GM19025 (cell line): Measurements from ENCODE around the gene NACA2.
"Not testable (repeated sequence)": the region's sequence is repeated elsewhere in the genome, so short reads cannot be mapped to it uniquely, and the experiment has no call there.

Experiments
- ATAC-seq: cut with Tn5 transposase; IDR thresholded peaks from one replicate; pipeline ENCODE4 v1.9.1; 2021; ENCODE audit warnings: mild to moderate bottlenecking, low read depth, moderate library complexity; ENCODE audit not compliant: unreplicated experiment

The NACA2 gene

DNA sequence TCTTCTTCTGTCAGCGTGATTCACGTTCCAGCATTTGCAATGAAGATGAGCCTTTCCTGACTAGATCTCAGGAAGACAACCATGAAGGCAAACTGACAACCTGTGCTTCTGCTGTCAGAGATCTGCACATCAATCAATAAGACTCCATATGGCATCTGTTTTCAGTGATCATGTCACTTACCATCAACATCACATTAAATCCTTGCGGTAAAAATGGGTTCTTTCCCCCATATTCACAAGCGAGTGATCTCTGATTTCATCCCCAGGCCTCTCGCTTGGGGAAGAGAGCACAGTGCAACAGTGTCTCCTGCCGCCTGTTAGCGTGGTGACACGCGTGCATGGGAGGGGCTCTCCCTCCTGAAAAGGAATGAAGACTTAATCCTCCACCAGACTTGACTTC lies 11.1 kb downstream of the NACA2 start:
- ATAC-seq = no peak

DNA sequence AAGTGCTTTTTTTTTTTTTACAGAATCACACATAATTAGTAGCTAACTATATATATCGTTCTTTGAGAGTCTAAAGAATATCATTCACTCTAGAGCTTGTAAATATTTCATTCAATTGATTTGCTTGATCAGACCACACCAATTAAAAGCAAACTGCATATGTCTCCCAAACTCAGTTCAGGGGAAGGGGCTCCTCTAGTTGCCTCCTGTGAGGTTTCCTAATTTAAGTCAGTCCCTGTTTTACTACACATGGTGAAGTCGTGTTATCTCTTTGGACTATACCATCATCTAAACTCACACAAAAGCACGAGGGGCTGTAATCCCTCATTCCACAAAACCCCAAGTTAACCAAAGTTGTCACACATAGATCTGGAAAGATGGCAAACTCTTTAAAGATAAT lies 11.7 kb downstream of the NACA2 start:
- no peak for ATAC-seq

DNA sequence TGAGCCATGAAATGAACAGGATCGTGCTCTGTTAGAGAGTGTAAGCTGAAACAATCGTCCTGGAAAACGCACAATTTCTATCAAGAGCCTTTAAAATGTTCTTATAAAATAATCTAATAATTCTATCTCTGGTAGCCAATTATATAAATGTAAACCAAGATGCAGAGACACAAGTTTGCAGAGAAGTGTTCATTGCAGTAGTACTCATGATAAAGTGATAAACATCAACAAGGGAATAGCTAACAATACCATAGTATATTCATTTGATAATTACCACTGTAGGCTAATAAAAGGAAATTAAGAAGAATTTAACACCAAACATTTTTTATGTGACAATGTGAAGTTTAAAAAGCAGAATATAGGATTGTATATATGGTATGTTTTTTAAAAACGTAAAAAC lies 12.4 kb downstream of the NACA2 start:
- ATAC-seq = no peak

DNA sequence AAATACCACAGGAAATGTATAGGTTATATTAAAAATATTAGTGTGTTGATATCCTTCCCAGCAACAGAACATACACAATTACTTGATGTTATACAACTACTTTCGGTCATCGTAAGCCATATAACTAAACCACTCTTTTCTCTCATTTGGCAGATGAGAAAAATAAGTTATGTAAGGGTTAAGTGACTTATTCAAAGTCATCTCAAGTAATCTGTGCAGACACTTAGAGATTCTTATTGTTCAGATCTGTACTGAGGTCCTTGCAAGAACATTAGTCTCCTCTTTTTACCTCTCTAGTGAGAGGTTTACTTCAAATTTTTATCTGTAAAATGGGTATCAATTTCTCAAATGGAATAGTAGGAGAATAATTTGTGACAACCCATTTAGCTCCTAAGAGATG lies 15.0 kb downstream of the NACA2 start:
- no peak for ATAC-seq

DNA sequence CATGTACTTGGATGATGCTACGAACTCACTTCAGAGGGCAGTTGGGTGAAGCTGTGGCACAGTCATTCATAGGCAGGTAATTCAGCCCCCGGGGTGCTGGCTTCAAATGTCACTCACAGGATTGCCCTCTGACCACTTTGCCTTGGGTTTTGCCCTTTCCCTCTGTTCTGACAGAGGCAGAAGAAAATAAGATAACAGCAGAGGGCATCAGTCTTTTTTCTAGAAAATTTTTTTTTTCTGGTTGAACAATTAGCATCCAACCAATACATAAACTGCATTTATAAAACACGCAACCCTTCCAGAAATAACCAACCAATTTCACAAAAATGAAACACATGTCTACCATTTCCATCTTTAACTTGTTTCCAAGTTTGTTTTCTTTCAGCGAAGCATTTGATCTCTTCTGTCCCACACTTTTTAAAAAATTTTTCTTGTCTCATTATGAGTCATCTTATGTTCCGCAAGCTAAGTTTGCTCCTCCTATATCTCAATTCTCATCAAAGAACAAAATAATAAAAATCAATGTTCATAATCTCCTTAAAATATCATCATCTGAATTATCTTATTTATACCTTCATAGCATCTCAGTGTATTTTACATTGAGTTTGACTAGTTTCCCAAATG lies 15.6 kb downstream of the NACA2 start:
- no peak for ATAC-seq

DNA sequence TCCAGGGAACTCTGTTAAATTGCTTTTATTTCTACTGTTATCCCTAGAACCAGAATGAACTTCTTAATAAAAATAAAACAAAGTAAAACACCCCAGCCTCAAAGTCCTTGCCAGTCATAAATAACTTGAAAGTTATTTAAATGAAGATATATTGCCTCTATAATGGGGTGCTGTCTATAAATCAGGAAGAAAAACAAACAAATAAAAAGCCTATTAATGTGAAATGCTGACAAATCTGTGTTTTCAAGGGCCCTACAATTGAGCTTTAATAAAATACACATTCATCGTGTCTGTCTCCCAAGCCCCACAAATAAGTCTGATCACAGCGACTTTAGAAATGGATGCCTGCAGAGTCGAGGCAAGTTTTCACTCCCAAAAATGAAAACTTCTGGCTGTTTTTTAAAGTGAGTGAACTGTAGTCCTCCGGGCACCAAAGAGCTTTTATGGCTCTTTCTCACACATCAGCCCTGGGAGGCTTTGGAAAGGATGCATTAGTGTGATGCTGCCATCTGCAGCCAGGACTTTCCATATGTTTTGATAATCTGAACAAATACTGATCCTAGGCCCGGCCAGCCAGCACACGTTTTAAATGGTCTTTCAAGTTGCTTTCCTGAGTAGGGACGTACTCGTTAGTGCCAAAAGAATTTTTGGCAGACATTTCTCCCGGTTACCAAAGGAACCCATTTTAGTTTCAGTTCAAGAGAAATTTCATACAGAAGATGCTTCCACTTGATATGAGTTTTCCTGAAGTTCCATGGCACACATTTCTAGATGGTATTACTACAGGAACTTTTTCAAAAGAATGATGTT lies 16.3 kb downstream of the NACA2 start:
- ATAC-seq = no peak

DNA sequence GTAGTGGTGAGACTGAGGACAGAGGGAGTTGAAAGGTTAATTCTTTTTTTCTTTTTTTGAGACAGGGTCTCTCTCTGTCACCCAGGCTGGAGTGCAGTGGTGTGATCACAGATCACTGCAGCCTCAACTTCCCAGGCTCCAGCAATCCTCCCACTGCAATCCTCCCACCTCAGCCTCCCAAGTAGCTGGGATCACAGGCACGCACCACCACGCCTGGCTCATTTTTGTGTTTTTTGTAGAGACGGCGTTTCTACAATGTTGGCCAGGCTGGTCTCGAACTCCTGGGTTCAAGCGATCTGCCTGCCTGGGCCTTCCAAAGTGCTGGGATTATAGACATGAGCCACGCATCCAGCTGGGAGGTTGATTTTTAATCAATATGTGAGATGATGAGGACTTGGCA lies 18.5 kb downstream of the NACA2 start:
- not testable (repeated sequence) for ATAC-seq

DNA sequence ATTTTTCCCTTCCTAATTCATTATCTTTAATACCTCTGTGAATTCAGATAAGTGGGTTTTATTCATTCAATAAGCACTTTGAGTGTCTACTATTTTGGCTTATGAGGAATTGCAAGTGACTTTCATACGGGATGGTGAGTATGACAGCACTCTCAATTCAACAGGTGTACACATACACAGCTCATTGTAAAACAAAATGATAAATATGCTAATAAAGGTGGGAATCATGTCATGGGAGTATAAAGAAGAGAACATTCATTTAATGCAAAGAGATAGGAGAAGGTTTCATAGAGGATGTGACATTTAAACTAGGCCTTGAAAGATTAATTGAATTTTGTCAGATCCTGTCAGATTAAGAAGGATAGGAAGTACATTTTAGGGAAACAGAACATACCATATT lies 19.4 kb downstream of the NACA2 start:
- no peak for ATAC-seq

DNA sequence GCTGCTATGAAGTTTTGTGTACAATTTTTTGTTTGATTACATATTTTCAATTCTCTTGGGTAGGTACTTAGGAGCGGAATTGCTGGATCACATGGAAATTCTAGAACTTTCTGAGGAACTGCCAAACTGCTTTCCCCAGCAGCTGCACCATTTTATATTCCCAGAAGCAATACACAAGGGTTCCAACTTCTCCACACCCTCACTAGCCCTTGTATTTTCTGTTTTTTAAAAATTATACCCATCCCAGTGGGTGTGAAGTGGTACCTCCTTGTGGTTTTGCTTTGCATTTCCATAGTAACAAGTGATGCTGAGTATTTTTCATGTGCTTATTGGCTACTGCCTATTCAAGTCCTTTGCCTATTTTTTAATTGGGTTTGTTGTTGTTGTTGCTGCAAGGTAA lies 20.9 kb downstream of the NACA2 start:
- no peak for ATAC-seq

DNA sequence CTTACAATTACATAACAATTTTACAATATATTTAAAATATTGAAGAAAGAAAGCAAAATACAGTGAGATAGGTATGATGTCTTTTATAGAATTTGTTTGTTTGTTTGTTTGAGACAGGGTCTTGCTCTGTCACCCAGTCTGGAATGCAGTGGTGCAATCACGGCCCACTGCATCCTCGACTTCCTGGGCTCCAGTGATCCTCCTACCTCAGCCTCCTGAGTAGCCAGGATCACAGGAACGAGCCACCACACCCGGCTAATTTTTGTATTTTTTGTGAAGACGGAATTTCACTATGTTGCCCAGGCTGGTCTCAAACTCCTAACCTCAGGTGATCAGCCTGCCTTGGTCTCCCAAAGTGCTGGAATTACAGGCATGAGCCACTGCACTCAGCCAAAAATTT lies 21.5 kb downstream of the NACA2 start:
- ATAC-seq = not testable (repeated sequence)

DNA sequence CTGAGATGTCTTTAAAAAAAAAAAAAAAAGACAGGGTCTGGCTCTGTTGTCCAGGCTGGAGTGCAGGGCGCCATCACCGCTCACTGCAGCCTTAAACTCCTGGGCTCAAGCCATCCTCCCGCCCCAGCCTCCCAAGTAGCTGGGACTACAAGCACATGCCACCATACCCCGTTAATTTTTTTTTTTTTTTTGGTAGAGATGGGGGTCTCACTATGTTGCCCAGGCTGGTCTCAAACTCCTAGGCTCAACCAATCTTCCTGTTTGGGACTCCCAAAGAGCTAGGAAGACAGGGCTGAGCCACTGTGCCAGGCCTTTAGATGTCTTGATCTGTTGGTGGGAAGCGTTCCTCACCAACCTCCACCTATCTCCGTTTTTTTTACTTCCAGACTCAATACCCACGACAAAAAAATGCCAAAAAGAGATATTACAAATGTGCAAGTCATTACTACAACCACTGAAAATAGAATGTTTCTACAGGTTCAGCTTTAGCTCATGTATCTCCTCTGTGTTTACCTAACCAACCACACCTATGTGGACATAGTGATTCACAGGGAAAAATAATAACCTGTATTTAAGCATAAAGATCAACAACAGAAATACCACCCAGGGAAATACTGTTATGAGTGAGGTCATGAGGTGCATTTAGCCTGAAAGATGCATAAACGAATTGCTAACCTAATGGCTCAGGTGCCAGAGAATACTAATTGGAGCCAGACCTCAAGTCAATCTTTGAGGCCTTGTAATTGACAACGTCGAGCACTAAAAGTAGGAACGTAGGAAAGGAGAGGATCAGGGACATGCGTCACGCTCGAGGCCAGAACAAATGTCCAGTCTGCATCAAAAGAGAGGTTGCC lies 22.6 kb downstream of the NACA2 start:
- no peak for ATAC-seq

DNA sequence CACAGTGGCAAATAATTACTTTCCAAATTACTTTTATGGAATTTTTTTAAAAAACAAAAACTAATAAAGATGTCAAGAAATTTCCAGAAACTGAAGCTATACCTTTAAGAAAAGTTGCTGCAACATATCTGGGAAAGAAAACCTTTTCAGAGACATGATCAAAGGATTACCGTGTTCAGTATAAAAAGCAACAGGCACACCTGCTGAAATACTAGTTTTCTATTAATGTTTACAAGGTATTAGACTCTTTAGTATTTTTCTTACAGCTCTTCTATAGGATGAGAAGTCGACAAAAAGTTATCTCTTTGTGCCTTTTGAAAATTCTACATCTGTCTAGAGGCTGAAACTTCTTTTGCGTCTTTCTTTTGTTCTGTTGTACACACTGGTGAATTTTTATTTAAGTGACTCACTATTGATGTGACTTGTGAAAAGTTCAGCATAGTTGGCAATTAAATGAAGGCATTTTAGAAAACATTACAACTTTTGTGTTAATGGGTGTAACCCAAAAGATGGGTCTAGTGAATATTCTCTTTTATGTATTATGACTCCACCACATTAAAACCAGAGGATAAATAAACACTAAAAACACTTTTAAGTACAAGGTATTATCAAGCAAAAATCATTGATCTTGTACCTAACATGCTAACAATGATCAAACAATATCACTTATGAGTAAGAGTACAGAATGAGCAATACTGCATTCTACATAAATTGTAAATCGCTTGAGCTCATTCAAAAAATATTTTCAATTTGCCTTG lies 23.8 kb downstream of the NACA2 start:
- ATAC-seq = no peak

DNA sequence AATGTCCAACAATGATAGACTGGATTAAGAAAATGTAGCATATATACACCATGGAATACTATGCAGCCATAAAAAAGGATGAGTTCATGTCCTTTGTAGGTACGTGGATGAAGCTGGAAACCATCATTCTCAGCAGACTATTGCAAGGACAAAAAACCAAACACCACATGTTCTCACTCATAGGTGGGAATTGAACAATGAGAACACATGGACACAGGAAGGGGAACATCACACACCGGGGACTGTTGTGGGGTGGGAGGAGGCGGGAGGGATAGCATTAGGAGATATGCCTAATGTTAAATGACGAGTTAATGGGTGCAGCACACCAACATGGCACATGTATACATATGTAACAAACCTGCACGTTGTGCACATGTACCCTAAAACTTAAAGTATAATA lies 24.6 kb downstream of the NACA2 start:
- ATAC-seq = not testable (repeated sequence)

DNA sequence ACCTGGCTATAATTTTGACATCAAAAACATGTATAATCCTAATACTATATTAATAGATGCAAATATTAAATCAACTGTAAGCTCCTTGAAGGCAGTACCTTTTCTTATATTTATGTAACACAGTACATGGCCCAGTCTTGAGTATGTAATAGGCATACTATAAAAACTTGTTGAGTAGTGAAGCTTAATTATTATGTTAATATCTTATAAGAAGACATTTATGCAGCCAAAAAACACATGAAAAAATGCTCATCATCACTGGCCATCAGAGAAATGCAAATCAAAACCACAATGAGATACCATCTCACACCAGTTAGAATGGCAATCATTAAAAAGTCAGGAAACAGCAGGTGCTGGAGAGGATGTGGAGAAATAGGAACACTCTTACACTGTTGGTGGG lies 25.2 kb downstream of the NACA2 start:
- ATAC-seq = not testable (repeated sequence)

DNA sequence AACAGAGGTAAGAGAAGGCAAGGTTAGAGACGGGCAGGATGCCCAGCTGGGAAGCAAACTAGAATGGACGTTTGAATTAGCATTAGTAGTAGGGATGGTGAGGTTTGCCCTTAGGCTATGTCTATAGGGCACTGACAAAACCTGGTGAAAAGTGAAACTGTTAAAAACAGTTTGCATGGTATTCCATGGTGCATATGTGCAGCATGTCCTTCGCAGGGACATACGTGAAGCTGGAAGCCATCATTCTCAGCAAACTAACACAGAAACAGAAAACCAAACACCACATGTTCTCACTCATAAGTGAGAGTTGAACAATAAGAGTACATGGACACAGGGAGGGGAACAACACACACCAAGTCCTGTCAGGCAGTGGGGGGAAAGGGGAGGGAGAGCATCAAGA lies 25.8 kb downstream of the NACA2 start:
- no peak for ATAC-seq

DNA sequence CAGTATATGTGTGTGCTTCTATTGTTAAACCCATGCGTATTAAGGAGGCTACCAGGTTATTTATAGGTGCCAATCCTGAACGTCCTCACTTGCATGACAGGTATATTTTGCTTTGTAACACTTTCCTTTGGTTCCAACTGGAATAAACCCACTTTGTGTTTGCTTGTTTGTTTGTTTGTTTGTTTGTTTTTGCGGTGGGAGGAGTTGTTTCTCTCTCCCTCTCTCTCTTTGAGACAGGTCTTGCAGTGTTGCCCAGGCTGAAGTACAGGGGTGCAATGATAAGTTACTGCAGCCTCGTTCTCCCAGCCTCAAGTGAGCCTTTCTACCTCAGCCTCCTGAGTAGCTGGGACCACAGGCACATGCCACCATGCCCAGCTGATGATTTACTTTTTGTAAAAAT lies 28.7 kb downstream of the NACA2 start:
- no peak for ATAC-seq

DNA sequence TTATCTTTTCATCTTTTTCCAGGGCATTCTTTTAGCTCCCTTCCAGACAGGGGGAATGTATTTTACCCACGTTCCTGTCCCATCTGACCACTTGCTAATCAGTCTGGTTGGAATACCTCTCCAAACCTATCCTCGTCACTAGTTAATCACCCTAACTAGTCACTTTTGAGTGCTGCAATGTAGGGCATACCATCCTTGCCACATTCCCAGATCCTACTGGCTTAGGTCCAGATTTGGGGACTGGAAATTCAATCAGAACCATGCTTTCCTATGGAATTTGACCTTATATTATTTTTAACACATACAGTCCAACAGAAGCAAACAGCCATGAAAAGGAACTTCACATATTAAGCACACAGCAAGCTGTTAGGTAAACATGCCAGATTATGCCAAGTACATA lies 29.7 kb downstream of the NACA2 start:
- ATAC-seq = no peak

DNA sequence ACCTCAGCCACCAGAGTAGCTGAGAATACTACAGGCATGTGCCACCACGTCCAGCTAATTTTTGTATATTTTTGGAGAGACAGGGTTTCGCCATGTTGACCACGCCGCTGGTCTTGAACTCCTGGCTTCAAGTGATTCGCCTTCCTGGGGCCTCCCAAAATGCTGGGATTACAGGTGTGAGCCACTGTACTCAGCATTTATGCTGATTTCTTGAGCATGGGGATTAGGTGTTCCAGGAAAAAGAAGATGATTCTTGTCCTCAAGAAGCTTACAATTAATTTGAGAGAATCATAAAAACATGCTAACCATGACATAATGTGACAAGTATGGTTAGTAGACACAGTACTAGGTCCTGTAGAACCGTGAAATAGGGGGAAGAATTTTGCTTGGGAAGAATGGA lies 30.9 kb downstream of the NACA2 start:
- ATAC-seq = no peak

DNA sequence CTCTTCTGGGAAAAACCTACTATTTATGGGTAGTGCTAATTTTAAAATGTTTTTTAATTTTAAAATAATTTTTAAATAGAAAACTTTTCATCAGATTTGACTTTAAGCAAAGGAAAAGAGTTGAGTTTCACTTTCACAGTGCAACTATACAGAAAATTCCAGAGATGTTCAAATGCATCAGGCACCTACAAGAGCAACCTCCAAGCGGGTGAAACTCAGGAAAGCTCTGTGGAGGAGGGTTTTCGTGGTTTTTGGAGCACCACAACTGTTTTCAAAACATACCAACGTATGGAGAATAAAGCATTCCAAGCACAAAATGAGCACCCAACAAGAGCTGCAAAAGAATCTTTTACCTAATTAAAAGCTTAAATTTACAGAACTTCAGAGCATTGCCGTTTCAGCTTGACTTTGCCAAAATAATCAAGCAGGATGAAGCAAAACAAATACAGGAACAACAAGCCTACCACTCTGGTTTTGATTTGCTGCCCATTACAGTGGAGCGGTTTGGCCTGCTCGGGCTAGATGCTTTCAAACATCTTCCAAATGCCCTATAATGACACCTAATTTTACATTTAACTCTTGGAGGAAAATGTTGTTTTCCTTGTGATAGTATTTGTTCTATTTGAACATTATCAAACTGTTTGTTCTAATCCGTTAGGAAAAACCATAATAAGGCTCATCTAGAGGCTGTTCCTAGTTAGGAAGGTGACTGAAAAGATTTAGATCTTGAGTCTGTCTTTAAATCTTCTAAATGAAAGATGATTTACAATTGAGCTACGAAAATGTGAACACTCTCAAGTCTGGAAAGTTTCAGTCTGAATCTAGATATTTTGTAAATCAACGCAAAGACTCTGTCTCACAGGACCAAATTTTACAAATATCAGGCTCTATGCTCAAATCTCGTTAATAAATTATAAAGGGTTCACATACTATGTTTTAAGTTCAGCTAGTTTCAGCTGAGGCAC lies 34.5 kb downstream of the NACA2 start:
- ATAC-seq = no peak
